ENCODE measurements around the gene CHCHD6. TPM values are rescaled to one million over a fixed set of nuclear protein-coding genes. Genes with fewer than 3 reads are reported as not detected.

The CHCHD6 gene
- total RNA-seq, 1 experiment from 2014 or later: 36.3 TPM

DNA sequence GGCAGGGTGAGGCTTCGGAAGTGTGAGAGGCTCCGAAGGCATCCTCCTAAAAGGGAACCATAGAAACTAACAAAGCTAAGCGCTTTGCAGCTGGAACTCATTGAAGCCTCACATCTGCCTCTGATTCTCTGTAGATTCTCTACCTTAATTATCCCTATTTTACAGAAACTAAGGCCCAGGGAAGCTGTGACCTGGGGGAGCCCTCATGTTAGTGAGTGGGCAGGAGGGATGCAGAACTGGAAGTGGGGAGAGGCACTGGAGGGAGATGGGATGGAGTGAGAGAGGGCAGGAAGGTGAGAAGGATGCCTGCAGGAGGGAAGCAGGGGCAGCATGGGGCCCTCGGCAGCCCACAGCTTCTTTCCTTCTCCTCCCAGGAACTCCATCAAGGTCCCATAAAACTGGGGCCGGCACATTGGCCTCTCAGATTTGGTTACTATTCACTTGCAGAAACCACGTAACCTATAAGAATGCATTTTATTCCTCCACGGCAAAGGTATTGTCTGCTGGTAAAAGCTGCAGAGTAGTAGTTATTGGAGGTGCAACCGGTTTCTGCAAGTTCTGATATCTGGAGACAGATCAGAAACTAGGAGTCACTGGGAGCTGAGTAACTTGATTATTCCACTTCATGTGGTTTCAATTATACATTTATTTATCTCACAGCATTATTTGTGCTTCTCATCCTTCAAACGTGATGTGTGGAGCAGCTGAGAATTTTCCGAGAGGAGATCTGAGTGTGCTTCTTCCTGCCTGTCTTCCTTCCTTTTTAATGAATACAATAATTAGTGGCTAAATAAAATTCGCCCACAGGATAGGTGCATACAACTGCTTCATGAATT, 24.0 kb upstream of the CHCHD6 start:
- Histone ChIP-seq H4K20me1 (ENCODE audit: insufficient read depth) (no peaks in the 10 kb centered on the region), H3K27me3 (ENCODE audit: insufficient read depth, low read length) (no peaks in the 10 kb centered on the region), H3K79me2 (ENCODE audit: insufficient read depth, low read length) (no peaks in the 10 kb centered on the region), H2AFZ (ENCODE audit: low read depth, low read length, poor library complexity, severe bottlenecking) (no peak overlapping the region), H3K4me2 (ENCODE audit: low read length) (0 out of 2 replicates have a peak overlapping the region, but pooled peaks have one; percentile 51), H3K36me3 (ENCODE audit: control insufficient read depth in 1 of 2, insufficient read depth in 2 of 2, low read length in 2 of 2) (no peaks in the 10 kb centered on the region), H3K9me2 (ENCODE audit: insufficient read depth) (no peaks in the 10 kb centered on the region), H3K4me3 (replicated peaks in 1 of 2; ENCODE audit: low read depth in 1 of 2, low read length in 2 of 2) (no peak overlapping the region), H3K4me1 (ENCODE audit: control insufficient read depth in 1 of 2, insufficient read depth in 2 of 2, low read length in 2 of 2) (peaks cover 0 to 8% of the 10 kb centered on the region in 2 experiments; a peak in 1 of 4 replicates), H3K9me3 (ENCODE audit: control insufficient read depth in 1 of 2, insufficient read depth in 1 of 2, low read depth in 1 of 2, low read length in 2 of 2) (no peaks in the 10 kb centered on the region), H3K9ac (ENCODE audit: low read length) (no peak overlapping the region), H3K27ac (ENCODE audit: low read depth, low read length) (no peak overlapping the region)
- TF ChIP-seq RAD21 (IDR thresholded peaks at IDR 0.05; ENCODE audit: low read depth): no peak
- TF ChIP-seq TCF7L2 (IDR thresholded peaks at IDR 0.05; ENCODE audit: borderline replicate concordance, extremely low read depth, insufficient read depth, insufficient read length): no peak
- TF ChIP-seq, protein P1, sequence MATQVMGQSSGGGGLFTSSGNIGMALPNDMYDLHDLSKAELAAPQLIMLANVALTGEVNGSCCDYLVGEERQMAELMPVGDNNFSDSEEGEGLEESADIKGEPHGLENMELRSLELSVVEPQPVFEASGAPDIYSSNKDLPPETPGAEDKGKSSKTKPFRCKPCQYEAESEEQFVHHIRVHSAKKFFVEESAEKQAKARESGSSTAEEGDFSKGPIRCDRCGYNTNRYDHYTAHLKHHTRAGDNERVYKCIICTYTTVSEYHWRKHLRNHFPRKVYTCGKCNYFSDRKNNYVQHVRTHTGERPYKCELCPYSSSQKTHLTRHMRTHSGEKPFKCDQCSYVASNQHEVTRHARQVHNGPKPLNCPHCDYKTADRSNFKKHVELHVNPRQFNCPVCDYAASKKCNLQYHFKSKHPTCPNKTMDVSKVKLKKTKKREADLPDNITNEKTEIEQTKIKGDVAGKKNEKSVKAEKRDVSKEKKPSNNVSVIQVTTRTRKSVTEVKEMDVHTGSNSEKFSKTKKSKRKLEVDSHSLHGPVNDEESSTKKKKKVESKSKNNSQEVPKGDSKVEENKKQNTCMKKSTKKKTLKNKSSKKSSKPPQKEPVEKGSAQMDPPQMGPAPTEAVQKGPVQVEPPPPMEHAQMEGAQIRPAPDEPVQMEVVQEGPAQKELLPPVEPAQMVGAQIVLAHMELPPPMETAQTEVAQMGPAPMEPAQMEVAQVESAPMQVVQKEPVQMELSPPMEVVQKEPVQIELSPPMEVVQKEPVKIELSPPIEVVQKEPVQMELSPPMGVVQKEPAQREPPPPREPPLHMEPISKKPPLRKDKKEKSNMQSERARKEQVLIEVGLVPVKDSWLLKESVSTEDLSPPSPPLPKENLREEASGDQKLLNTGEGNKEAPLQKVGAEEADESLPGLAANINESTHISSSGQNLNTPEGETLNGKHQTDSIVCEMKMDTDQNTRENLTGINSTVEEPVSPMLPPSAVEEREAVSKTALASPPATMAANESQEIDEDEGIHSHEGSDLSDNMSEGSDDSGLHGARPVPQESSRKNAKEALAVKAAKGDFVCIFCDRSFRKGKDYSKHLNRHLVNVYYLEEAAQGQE (IDR thresholded peaks at IDR 0.05; ENCODE audit: low read depth): no peak
- no peak for TF ChIP-seq ZBTB33 (IDR thresholded peaks at IDR 0.05; ENCODE audit: extremely low read depth, insufficient replicate concordance, low read length)
- TF ChIP-seq SP1 (IDR thresholded peaks at IDR 0.05; ENCODE audit: low read depth): no peak
- TF ChIP-seq FOSL1 (IDR thresholded peaks at IDR 0.05; ENCODE audit: low read depth): no peak
- no peak for TF ChIP-seq POLR2AphosphoS5 (IDR thresholded peaks at IDR 0.05; ENCODE audit: low read depth, low read length)
- no peak for TF ChIP-seq CBX3 (IDR thresholded peaks at IDR 0.05; ENCODE audit: low read depth)
- TF ChIP-seq ZNF274 (IDR thresholded peaks at IDR 0.05; ENCODE audit: low read depth, low read length): no peak
- RAD21 ChIA-PET (ENCODE audit: low non-redundant PET in 1 of 2, low total read pairs in 2 of 2, uncharacterized antibody in 2 of 2, unreplicated experiment in 2 of 2): interaction anchor here (0.6 to 1.9 kb wide), 2 partner anchors 793 to 868 kb away, joined by 4 to 6 read pairs; no protein-coding TSS in a partner anchor
- BruUV-seq (replicated peaks): no TSS peak
- POLR2A ChIA-PET: no interaction called here
- CTCF ChIA-PET: interaction anchor here (0.7 to 1.7 kb wide), 5 partner anchors 9 to 776 kb away, joined by 3 to 4 read pairs (median 3); partner anchors contain the start of gene PLXNA1
- DNase-seq (ENCODE audit: low read depth, low spot score): no peak
- ATAC-seq: no peak
- intact Hi-C loops (cut with micrococcal nuclease): loop anchor here (1.0 to 2.0 kb wide), 4 partner anchors 302 to 864 kb away; no protein-coding TSS in a partner anchor

All from HCT116 (cell line).